GM12878 (cell line): ENCODE results near the gene SYTL4. TPM values are rescaled to one million over a fixed set of nuclear protein-coding genes. Genes with fewer than 3 reads are reported as not detected.

Experiments used
- ATAC-seq: fragments of 200-7000 bp; cut with Tn5 transposase; 3 replicates; pipeline ENCODE4 v1.9.1; 2020; ENCODE audit warnings: mild to moderate bottlenecking, moderate library complexity
- BruUV-seq: library from RNA; stranded (reverse); fragments of 400-500 nt; replicated peaks from 2 replicates; lab custom pipeline; 2021; lab: Mats Ljungman, UMichigan
- CTCF ChIA-PET: fragments of 300-600 bp; sonication (Branson Sonifier 250); formaldehyde crosslinking; extraction: SDS; loops from one replicate; lab custom pipeline; 2021; ENCODE audit warnings: inconsistent platforms; lab: Yijun Ruan, JAX
- POLR2A ChIA-PET: fragments of 350-600 bp; formaldehyde crosslinking; extraction: SDS; loops from one replicate; lab custom pipeline; 2021; ENCODE audit warnings: inconsistent platforms; lab: Charles Lee
- RAD21 ChIA-PET: fragments of 300-600 bp; sonication (Branson Sonifier 250); formaldehyde crosslinking; loops from one replicate; lab custom pipeline; 2023; ENCODE audit warnings: antibody characterized with exemption; ENCODE audit not compliant: unreplicated experiment; lab: Charles Lee
- SMC1A ChIA-PET: fragments of 300-600 bp; sonication (Branson Sonifier 250); formaldehyde crosslinking; loops from one replicate; lab custom pipeline; 2023; ENCODE audit not compliant: unreplicated experiment, uncharacterized antibody; lab: Charles Lee
- DNase-seq: peaks from one replicate; pipeline ENCODE4 v3.0.0-alpha.2; 2011; ENCODE audit warnings: low read depth, low spot score
- FAIRE-seq: peaks from 3 replicates; lab custom pipeline; 2011; peaks lifted over from hg19 to GRCh38; lab: Jason Lieb, UNC
- H2AFZ ChIP-seq: 2 replicates; pipeline ENCODE4 v1.6.0; 2011; ENCODE audit warnings: low read depth, low read length, control low read depth; ENCODE audit not compliant: control insufficient read depth
- H3K27ac ChIP-seq: 2 replicates; pipeline ENCODE4 v1.5.1; 2011; ENCODE audit warnings: control low read depth; ENCODE audit not compliant: control insufficient read depth, insufficient read depth
- H3K27me3 ChIP-seq, 2 experiments: replicated peaks in 1 of 2; 2 replicates each; pipeline versions ENCODE4 v1.6.0 to v1.6.1; 2011; ENCODE audit warnings: low read length in 1 of 2; ENCODE audit not compliant: control insufficient read depth in 2 of 2, insufficient read depth in 2 of 2
- H3K36me3 ChIP-seq, 2 experiments: 2 replicates each; pipeline ENCODE4 v1.5.1; 2011; ENCODE audit warnings: low read length in 1 of 2; ENCODE audit not compliant: control insufficient read depth in 2 of 2, insufficient read depth in 2 of 2
- H3K4me1 ChIP-seq: 2 replicates; pipeline ENCODE4 v1.6.1; 2011; ENCODE audit warnings: mild to moderate bottlenecking, low read length, moderate library complexity, mixed read lengths; ENCODE audit not compliant: control insufficient read depth, insufficient read depth
- H3K4me2 ChIP-seq: 2 replicates; pipeline ENCODE4 v1.6.0; 2011; ENCODE audit warnings: control low read depth; ENCODE audit not compliant: control insufficient read depth, insufficient read depth
- H3K4me3 ChIP-seq: fragments of 200-600 bp; sonication (generic); 2 replicates; pipeline ENCODE4 v1.5.1; 2016
- H3K79me2 ChIP-seq: 2 replicates; pipeline ENCODE4 v1.6.0; 2011; ENCODE audit warnings: low read length; ENCODE audit not compliant: control insufficient read depth, insufficient read depth
- H3K9ac ChIP-seq: 2 replicates; pipeline ENCODE4 v1.8.0; 2011; ENCODE audit warnings: low read length, control low read depth, mixed read lengths; ENCODE audit not compliant: control insufficient read depth, insufficient read depth
- H3K9me3 ChIP-seq: replicated peaks from 3 replicates; pipeline ENCODE4 v1.5.1; 2011; ENCODE audit warnings: mild to moderate bottlenecking, low read length; ENCODE audit not compliant: control insufficient read depth, insufficient read depth
- H4K20me1 ChIP-seq: 2 replicates; pipeline ENCODE4 v1.6.0; 2011; ENCODE audit not compliant: control insufficient read depth, insufficient read depth
- BRCA1 ChIP-seq: IDR thresholded peaks from 2 replicates; pipeline ENCODE4 v1.6.1; 2011; ENCODE audit warnings: low read depth, low read length, improper control_type of control experiment
- CEBPB ChIP-seq, 2 experiments: fragments of 150-350 bp in 1 of 2; IDR thresholded peaks; 2 replicates each; pipeline ENCODE4 v1.6.1; 2012 to 2014; ENCODE audit warnings: low read depth in 2 of 2, low read length in 2 of 2, borderline replicate concordance in 1 of 2, inconsistent platforms in 1 of 2
- CHD2 ChIP-seq: IDR thresholded peaks from 2 replicates; pipeline ENCODE4 v1.6.1; 2011; ENCODE audit warnings: low read depth, low read length, improper control_type of control experiment, borderline replicate concordance
- ETV6 ChIP-seq, 2 experiments: fragments of 450-650 bp in 1 of 2; IDR thresholded peaks in 1 of 2; conservative IDR thresholded peaks in 1 of 2; 2 replicates each; pipeline ENCODE4 v1.6.1; 2014; ENCODE audit warnings: antibody characterized with exemption in 1 of 2, borderline replicate concordance in 1 of 2, low read depth in 1 of 2, mild to moderate bottlenecking in 1 of 2, moderate library complexity in 1 of 2
- HDAC2 ChIP-seq: fragments of 200-600 bp; sonication (generic); IDR thresholded peaks from 2 replicates; pipeline ENCODE4 v1.6.1; 2017
- IKZF1 ChIP-seq: fragments of 450-650 bp; conservative IDR thresholded peaks from 2 replicates; pipeline ENCODE4 v1.6.1; 2017; ENCODE audit warnings: antibody characterized with exemption, mild to moderate bottlenecking
- KAT2A ChIP-seq: conservative IDR thresholded peaks from 2 replicates; pipeline ENCODE4 v1.6.1; 2011; ENCODE audit warnings: low read depth, low read length; ENCODE audit not compliant: control insufficient read depth
- MTA3 ChIP-seq: IDR thresholded peaks from 2 replicates; pipeline ENCODE4 v1.6.1; 2012; ENCODE audit warnings: low read length, inconsistent platforms, borderline replicate concordance
- PBX3 ChIP-seq: IDR thresholded peaks from 2 replicates; pipeline ENCODE4 v1.6.1; 2011; ENCODE audit warnings: mild to moderate bottlenecking, low read depth, low read length, moderate library complexity; ENCODE audit not compliant: insufficient replicate concordance
- PKNOX1 ChIP-seq: fragments of 450-650 bp; IDR thresholded peaks from 2 replicates; pipeline ENCODE4 v1.6.1; 2016; ENCODE audit warnings: mild to moderate bottlenecking
- POLR2AphosphoS2 ChIP-seq: IDR thresholded peaks from 2 replicates; pipeline ENCODE4 v1.6.1; 2011; ENCODE audit warnings: low read depth, mild to moderate bottlenecking, low read length, improper control_type of control experiment, moderate library complexity
- RUNX3 ChIP-seq: IDR thresholded peaks from 2 replicates; pipeline ENCODE4 v1.6.1; 2012; ENCODE audit warnings: low read length, inconsistent platforms
- SMC3 ChIP-seq: IDR thresholded peaks from 2 replicates; pipeline ENCODE4 v1.6.1; 2011; ENCODE audit warnings: low read length, improper control_type of control experiment, borderline replicate concordance
- TBL1XR1 ChIP-seq: IDR thresholded peaks from 2 replicates; pipeline ENCODE4 v1.6.1; 2012; ENCODE audit warnings: low read depth, low read length, improper control_type of control experiment
- WGBS: methylation state at CpG from one replicate; pipeline ENCODE4 v1.1.6; 2016; ENCODE audit warnings: low lambda C conversion rate; ENCODE audit not compliant: insufficient replicate concordance, insufficient coverage; ENCODE audit errors: missing lambda C conversion rate; 5-methylcytosine and 5-hydroxymethylcytosine counted together
- in situ Hi-C: fragments of 300-500 bp; cut with MboI; formaldehyde crosslinking; loops from 9 replicates; pipeline ENCODE4 v1.14.3; 2018; ENCODE audit warnings: mixed read lengths
- intact Hi-C: fragments of 100-400 bp; cut with micrococcal nuclease; formaldehyde crosslinking; loops from one replicate; pipeline ENCODE4 v1.14.2; 2022; ENCODE audit not compliant: unreplicated experiment
- polyA plus RNA-seq, 11 experiments: library from polyadenylated mRNA; depleted of rRNA in 4 of 11; unstranded in 6 of 11; stranded (reverse) in 5 of 11; fragments of >200 nt; fragmentation: Nextera tagmentation in 4 of 11; fragmentation: Illumina TruSeq in 1 of 11; extraction: Ambion mirVana in 4 of 11; extraction: Trizol in 1 of 11; gene quantifications; 1 replicate in 1 of 11; 2 replicates in 10 of 11; pipeline versions ENCODE4 v1.2.1 to v1.2.3, GENCODE V29; 2011 to 2016; ENCODE audit warnings: inconsistent platforms in 2 of 11, missing spikeins in 2 of 11, low read depth in 1 of 11
- total RNA-seq, 4 experiments: library from RNA; depleted of rRNA in 3 of 4; stranded (reverse); fragments of >200 nt in 3 of 4; fragmentation: Illumina TruSeq in 1 of 4; extraction: Trizol in 1 of 4; gene quantifications; 2 replicates each; pipeline versions ENCODE4 v1.2.1 to v1.2.3, GENCODE V29; 2013 to 2021

SYTL4 gene
- total and polyA plus RNA-seq, 10 of the 15 experiments (the other 5 are each of a cell fraction or from before 2014, with no cell fraction given) = 0.07 to 0.74 (median 0.19) TPM; not detected in 2

DNA sequence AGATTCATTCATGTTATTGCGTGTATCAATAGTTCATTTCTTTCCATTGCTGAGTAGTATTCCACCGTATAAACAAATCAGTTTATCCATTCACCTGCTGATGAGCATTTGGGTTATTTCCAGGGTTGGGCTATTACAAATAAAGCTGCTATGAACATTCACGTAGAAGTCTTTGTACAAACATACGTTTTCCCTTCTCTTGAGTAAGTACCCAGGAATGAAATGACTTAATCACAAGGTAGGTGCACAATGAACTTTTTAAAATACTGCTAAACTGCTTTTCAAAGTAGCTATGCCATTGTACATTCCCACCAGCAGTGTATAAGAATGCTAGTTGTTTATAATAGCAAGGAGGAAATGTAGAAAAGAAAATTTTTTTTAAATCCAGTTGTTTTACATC, 35.9 kb downstream of the SYTL4 start (continued):
- TF ChIP-seq SMC3 = no peak

DNA sequence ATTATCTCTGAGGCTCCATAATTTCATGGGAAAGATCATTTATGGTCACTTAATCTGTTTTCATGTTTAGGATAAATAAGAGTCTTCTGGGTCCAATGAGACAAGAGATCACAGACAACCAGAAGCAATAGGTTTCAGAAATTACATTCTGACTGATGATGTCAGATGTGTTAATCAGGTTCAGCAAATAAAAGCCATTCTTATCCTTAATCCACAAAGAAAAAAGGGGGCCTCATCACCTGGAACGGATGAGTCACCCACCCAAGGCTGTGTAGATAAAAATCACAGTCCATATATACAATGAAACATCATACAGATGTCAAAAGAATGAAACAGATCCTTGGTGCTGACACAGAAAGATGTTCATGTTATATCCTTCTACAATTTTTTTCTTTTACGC, 36.6 kb downstream of the SYTL4 start:
- intact Hi-C loops = no loop called here
- POLR2A ChIA-PET = no interaction called here

DNA sequence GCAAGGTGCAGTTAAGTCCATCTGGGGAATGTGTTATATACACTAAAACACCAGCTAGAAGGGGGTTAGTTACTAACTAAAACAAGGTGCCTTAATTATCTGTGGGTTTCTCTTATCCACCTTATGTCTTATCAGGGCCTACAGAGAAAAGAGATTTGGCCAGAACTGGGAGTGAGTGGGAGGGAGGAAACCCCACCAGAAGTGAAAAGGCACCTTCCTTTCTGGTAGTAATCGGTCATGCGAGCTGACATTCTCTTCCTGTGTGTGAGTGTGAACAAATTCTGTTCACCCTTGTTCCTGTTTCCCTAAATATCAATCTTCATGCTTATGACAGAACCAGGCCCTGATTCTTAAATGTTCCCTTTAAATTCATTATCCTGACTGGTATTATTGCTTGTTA, 44.4 kb downstream of the SYTL4 start:
- H3K36me3 ChIP-seq = no peaks in the 10 kb centered on the region
- peak overlapping the region; percentile 21 for H3K4me2 ChIP-seq
- H4K20me1 ChIP-seq = no peaks in the 10 kb centered on the region
- intact Hi-C loops (loop anchor here (5.0 kb wide), 2 partner anchors 520 to 600 kb away; no protein-coding TSS in a partner anchor), in situ Hi-C loops (loop anchor here (5.0 kb wide), 1 partner anchor 80 kb away; no protein-coding TSS in a partner anchor)
- peaks cover 7% of the 10 kb centered on the region; the same call in 1 of the 2 replicates for H3K4me1 ChIP-seq
- ChIA-PET CTCF (interaction anchor here (0.7 to 7.5 kb wide), 9 partner anchors 13 to 176 kb away, joined by 3 to 128 read pairs (median 4); no protein-coding TSS in a partner anchor), RAD21 (interaction anchor here (0.7 to 4.1 kb wide), 3 partner anchors 16 to 83 kb away, joined by 3 to 22 read pairs (median 6); no protein-coding TSS in a partner anchor), SMC1A (interaction anchor here (0.8 to 4.5 kb wide), 7 partner anchors 13 to 83 kb away, joined by 3 to 22 read pairs (median 4); no protein-coding TSS in a partner anchor), POLR2A (interaction anchor here (0.6 kb wide), 1 partner anchor 31 kb away, joined by 4 read pairs; no protein-coding TSS in a partner anchor)
- no peak for DNase-seq
- H3K79me2 ChIP-seq = no peaks in the 10 kb centered on the region
- WGBS = 0% methylated on average over 2 of the region's 2 CpGs
- no peak overlapping the region for H3K27ac ChIP-seq
- H3K27me3 ChIP-seq = no peaks in the 10 kb centered on the region; a peak in 1 of 4 replicates
- no peak overlapping the region for H3K4me3 ChIP-seq
- H3K9ac ChIP-seq = no peak overlapping the region
- no peak for FAIRE-seq
- no TSS peak for BruUV-seq
- peak; percentile 64 for ATAC-seq
- no peaks in the 10 kb centered on the region for H3K9me3 ChIP-seq
- no peak overlapping the region for H2AFZ ChIP-seq
- TF ChIP-seq PBX3 (peak; percentile 30), CHD2 (no peak), ETV6 (conservative IDR thresholded peaks at IDR 0.05 in 1 of 2, IDR thresholded peaks at IDR 0.05 in 1 of 2; ENCODE audit: borderline replicate concordance in 1 of 2, low read depth in 1 of 2) (peak in 1 of 2 experiments; percentile 98; a peak in 2 of 4 replicates), BRCA1 (no peak), IKZF1 (peak; percentile 28; the same call in 1 of the 2 replicates), PKNOX1 (peak; percentile 45; the same call in 1 of the 2 replicates), MTA3 (no peak; the same call in 1 of the 2 replicates), RUNX3 (peak; percentile 63), POLR2AphosphoS2 (no peak), KAT2A (no peak), TBL1XR1 (no peak)

More for the DNA sequence above, 36.6 kb downstream of the SYTL4 start:
- Histone ChIP-seq H3K4me1 (no peaks in the 10 kb centered on the region), H4K20me1 (no peaks in the 10 kb centered on the region), H2AFZ (no peak overlapping the region), H3K36me3 (no peaks in the 10 kb centered on the region), H3K4me3 (no peak overlapping the region), H3K9me3 (no peaks in the 10 kb centered on the region), H3K9ac (no peak overlapping the region)
- FAIRE-seq = no peak
- 44% methylated on average over 2 of the region's 2 CpGs for WGBS
- BruUV-seq = no TSS peak
- SMC1A ChIA-PET = interaction anchor here (1.0 kb wide), 1 partner anchor 19 kb away, joined by 3 read pairs; no protein-coding TSS in a partner anchor
- TF ChIP-seq HDAC2 (no peak), CEBPB (IDR thresholded peaks at IDR 0.05; ENCODE audit: borderline replicate concordance in 1 of 2, low read depth in 2 of 2, low read length in 2 of 2) (no peak)
- TF ChIP-seq, all 136 proteins: peak for 0
- Histone ChIP-seq H3K4me2 (no peak overlapping the region), H3K27ac (no peak overlapping the region), H3K27me3 (no peaks in the 10 kb centered on the region), H3K79me2 (no peaks in the 10 kb centered on the region)
- ATAC-seq (no peak), DNase-seq (no peak)
- in situ Hi-C loops = no loop called here
- ChIA-PET RAD21 (no interaction called here), CTCF (no interaction called here)
